Glomerular visceral epithelial cell (primary cell): ENCODE results near the gene ZNRF1.

Experiments
- DNase-seq: peaks from one replicate; pipeline ENCODE4 v3.0.0-alpha.2; 2016; ENCODE audit errors: extremely low spot score

The ZNRF1 gene

DNA sequence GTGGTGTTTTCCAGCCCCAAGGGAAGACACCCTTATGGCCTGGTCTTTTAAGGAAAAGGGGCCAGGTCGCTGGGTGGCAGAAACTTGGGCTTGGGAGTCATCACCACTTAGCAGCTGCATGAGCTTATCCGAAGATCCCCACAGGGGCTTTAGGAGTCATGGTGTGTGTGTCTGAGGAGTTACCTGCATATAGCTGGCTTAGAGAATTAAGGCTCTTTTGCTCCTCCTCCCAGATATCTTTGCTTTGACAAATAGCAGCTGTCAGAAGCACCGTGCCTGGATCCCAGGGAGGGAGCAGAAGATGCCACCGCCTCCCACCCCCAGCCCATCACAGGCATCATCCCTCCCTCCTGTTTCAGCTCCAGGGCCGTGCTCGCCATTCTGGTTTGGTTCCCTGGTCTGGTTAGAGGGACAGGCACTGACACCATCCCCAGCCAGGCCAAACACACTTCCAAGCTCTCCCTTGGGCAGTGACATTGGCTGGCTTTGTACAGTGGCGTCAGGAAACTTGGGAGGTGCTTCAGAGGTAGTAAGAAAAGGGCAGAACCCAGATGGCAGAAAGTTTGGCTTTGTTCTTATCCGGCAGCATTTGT, 100.3 kb downstream of the ZNRF1 start:
- DNase-seq, result no peak

DNA sequence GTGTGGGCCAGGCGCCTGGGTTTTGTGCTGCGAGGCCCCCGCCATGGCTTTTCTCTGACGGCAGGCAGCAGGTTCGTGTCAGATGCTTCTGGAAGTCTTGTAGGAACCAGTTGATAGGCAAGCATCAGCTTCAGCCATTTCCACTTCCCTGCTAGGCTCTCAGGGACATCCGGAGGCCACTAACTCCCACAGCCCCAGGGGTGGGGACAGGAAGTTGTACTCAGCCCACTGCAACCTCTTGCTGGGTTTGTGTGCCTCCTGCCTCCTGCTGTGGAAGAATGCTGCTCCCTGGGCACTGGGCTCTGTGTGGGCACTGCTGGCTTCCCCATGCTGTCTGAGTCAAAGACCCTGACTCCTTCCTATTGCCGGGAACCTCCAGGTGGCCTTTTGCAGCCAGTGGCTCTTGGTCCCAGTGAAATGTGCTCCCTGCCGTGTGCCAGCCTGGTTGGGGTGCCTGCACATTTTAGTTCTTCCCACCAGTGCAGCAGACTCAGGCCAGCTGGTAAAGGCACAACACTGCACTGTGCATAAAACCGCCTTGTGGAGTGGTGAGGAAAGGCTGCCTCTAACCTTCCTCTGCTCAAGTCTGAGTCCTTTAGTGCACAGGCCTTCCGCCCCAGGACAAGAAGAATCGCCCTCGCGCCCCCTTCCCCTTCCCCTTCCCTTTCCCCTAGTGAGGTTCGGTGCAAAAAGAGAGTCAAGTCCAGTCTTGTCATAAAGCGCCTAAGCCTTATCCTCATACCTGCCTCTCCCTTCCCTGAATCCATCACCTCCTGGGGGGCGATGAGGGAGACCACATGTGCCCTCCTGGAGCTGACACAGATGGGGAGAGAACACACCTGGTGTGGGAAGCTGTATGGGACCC, 101.1 kb downstream of the ZNRF1 start:
- DNase-seq, result no peak

DNA sequence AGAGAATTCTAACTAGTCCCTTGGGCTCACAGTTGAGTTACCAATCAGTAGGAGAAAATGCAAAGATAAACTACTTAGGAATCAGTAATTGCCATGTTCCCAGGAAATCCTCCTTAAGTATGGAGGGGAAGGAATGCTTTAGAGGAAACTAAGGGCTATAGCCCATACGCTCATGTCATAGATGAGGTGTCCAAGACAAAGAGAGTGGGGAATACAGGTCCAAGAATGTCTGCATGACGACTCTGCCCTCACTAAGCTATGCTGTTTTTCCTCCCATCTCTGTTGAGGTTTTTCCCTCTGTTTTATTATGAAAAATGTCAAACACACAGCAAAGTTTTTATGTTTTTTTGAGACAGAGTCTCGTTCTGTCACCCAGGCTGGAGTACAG, 101.8 kb downstream of the ZNRF1 start:
- DNase-seq, result no peak

DNA sequence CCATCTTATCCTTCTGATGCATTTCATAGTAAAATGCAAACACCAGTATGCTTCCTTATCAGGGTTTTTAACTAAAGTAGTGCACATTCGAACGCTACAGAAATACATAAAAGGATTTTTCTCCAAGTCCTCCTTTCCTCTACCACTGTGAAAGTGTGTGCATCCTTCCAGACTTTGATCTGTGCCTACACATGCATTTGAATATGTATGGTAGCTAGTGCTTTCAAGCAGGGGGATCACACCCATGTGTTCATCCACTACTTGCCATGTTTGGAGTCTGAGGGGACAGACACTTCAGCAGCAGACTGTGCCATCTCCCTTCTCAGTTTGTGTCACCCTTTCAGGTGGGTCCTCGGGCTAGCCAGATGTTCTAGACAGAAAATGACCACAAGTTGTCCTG, 102.8 kb downstream of the ZNRF1 start:
- DNase-seq, result no peak

- no peak for DNase-seq
These were observed 103.8 kb downstream of the ZNRF1 start for GRCh38 chr16:75102595-75102994.

DNA sequence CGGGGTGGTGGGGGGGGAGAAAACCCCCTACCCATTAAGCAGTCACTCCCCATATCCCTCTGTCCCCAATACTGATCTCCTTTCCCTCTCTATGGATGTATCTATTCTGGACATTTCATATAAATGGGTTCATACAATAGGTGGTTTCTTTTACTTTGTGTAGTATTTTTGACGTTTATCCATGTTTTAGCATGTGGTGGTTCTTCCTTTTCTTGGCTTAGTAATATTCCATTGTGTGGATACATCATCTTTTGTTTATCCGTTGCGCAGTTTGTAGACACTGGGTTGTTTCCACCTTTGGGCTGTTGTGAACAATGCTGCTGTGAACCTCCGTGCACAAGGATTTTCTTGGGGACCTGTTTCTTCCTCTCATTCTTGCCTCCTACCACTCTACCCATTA, 105.2 kb downstream of the ZNRF1 start:
- DNase-seq, result no peak

- no peak for DNase-seq
These were observed 106.0 kb downstream of the ZNRF1 start for GRCh38 chr16:75104836-75105235.

GRCh38 chr16:75105306-75106061, 106.7 kb downstream of the ZNRF1 start:
- no peak for DNase-seq

DNA sequence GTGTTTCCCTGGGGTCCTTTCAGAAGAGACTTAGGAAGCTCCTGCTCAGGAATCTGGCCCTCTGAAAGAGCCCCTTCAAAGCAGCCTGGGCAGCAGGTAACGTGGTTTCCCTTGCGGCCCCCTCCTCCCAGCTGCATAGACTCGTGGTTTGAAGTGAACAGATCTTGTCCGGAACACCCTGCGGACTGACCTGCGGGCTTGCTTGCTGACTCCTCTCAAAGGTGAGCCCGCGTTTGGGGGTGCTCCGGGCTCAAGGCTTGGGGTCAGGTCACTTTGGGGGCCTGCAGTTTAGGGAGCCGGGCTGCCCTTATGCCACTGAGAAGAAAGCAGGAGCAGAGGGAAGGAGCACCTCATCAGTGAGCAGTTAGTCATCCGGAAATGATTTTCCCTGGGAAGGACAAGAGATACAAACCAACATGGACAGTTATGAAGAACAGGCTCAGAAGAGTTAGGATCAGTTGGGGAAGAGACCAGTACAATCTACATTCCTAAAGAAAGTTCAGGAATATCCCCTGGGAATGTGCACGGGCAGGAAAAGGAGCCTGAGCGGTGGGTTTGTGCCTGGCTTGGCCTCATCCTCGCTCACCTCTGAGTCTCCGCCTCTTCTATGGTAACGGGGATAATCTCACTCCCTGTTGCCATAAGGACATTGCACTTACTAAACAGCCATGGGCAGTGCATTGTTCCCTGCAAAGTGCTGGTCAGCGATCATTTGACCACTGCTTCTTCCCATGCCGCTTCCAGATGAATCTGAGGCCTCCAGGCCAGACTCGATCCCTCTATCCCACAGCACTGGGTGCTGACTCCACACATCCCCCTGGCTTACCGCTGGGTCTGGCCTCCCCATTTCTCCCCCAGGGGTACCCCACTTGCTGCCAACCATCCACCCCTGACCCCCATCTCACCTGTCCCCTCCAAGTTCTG, 107.8 kb downstream of the ZNRF1 start:
- DNase-seq, result no peak

- DNase-seq, result no peak
These were observed 108.7 kb downstream of the ZNRF1 start for GRCh38 chr16:75107505-75107904.

- DNase-seq, result peak; percentile 99
These were observed 110.2 kb downstream of the ZNRF1 start for GRCh38 chr16:75108792-75109731.

- peak; percentile 14 for DNase-seq
These were observed 111.0 kb downstream of the ZNRF1 start for GRCh38 chr16:75109732-75110243.

- DNase-seq, result peak; percentile 86
These were observed 112.1 kb downstream of the ZNRF1 start for GRCh38 chr16:75110637-75111513.

GRCh38 chr16:75111514-75111940, 112.7 kb downstream of the ZNRF1 start:
- no peak for DNase-seq

- DNase-seq, result no peak
These were observed 113.3 kb downstream of the ZNRF1 start for GRCh38 chr16:75111961-75112733.

GRCh38 chr16:75112734-75113491, 114.1 kb downstream of the ZNRF1 start:
- no peak for DNase-seq

- DNase-seq, result no peak
These were observed 114.8 kb downstream of the ZNRF1 start for GRCh38 chr16:75113541-75114121.
